ENCODE results near the gene UBAC1. TPM values are rescaled to one million over a fixed set of nuclear protein-coding genes. Genes with fewer than 3 reads are reported as not detected.

UBAC1 gene
- total and polyA plus RNA-seq, 10 of the 15 experiments (the other 5 are each of a cell fraction or from before 2014, with no cell fraction given) = 16.7 to 54.6 (median 38.5) TPM

GRCh38 chr9:135965124-135965756, 4.1 kb upstream of the UBAC1 start:
- Histone ChIP-seq H3K27me3 (replicated peaks in 1 of 2; ENCODE audit: control insufficient read depth in 2 of 2, insufficient read depth in 2 of 2, low read length in 1 of 2) (no peaks in the 10 kb centered on the region; a peak in 1 of 4 replicates), H3K9ac (ENCODE audit: control insufficient read depth, insufficient read depth, low read length) (no peak overlapping the region), H4K20me1 (ENCODE audit: control insufficient read depth, insufficient read depth) (no peaks in the 10 kb centered on the region), H3K4me1 (ENCODE audit: control insufficient read depth, insufficient read depth, low read length) (no peaks in the 10 kb centered on the region), H3K27ac (ENCODE audit: control insufficient read depth, insufficient read depth) (no peak overlapping the region), H3K4me2 (ENCODE audit: control insufficient read depth, insufficient read depth) (no peak overlapping the region), H3K4me3 (no peak overlapping the region), H3K79me2 (ENCODE audit: control insufficient read depth, insufficient read depth, low read length) (peaks cover 8% of the 10 kb centered on the region), H3K36me3 (ENCODE audit: control insufficient read depth in 2 of 2, insufficient read depth in 2 of 2, low read length in 1 of 2) (no peaks in the 10 kb centered on the region), H3K9me3 (replicated peaks; ENCODE audit: control insufficient read depth, insufficient read depth, low read length) (no peaks in the 10 kb centered on the region), H2AFZ (ENCODE audit: control insufficient read depth, low read depth, low read length) (no peak overlapping the region)
- FAIRE-seq (no peak), DNase-seq (ENCODE audit: low read depth, low spot score) (no peak), ATAC-seq (no peak)
- ChIA-PET RAD21 (ENCODE audit: unreplicated experiment) (interaction anchor here (3.3 kb wide), 1 partner anchor 157 kb away, joined by 9 read pairs; no protein-coding TSS in a partner anchor), SMC1A (ENCODE audit: uncharacterized antibody, unreplicated experiment) (no interaction called here), POLR2A (no interaction called here), CTCF (interaction anchor here (5.6 kb wide), 1 partner anchor 157 kb away, joined by 59 read pairs; no protein-coding TSS in a partner anchor)
- in situ Hi-C loops (cut with MboI) = no loop called here
- no TSS peak for BruUV-seq (replicated peaks)
- intact Hi-C loops (cut with micrococcal nuclease; ENCODE audit: unreplicated experiment) = loop anchor here (5.0 to 10.0 kb wide), 2 partner anchors 262 to 320 kb away; no protein-coding TSS in a partner anchor
- whole genome bisulfite sequencing (ENCODE audit: insufficient coverage, insufficient replicate concordance, low lambda C conversion rate, missing lambda C conversion rate) = 45% methylated on average over 11 of the region's 11 CpGs
- TF ChIP-seq, protein P1, sequence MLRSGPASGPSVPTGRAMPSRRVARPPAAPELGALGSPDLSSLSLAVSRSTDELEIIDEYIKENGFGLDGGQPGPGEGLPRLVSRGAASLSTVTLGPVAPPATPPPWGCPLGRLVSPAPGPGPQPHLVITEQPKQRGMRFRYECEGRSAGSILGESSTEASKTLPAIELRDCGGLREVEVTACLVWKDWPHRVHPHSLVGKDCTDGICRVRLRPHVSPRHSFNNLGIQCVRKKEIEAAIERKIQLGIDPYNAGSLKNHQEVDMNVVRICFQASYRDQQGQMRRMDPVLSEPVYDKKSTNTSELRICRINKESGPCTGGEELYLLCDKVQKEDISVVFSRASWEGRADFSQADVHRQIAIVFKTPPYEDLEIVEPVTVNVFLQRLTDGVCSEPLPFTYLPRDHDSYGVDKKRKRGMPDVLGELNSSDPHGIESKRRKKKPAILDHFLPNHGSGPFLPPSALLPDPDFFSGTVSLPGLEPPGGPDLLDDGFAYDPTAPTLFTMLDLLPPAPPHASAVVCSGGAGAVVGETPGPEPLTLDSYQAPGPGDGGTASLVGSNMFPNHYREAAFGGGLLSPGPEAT (IDR thresholded peaks at IDR 0.05; ENCODE audit: low read depth) = no peak
- TF ChIP-seq RAD51 (IDR thresholded peaks at IDR 0.05) = no peak
- TF ChIP-seq, protein P2, sequence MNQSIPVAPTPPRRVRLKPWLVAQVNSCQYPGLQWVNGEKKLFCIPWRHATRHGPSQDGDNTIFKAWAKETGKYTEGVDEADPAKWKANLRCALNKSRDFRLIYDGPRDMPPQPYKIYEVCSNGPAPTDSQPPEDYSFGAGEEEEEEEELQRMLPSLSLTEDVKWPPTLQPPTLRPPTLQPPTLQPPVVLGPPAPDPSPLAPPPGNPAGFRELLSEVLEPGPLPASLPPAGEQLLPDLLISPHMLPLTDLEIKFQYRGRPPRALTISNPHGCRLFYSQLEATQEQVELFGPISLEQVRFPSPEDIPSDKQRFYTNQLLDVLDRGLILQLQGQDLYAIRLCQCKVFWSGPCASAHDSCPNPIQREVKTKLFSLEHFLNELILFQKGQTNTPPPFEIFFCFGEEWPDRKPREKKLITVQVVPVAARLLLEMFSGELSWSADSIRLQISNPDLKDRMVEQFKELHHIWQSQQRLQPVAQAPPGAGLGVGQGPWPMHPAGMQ (IDR thresholded peaks at IDR 0.05; ENCODE audit: borderline replicate concordance) = no peak
- no peak for TF ChIP-seq USF2 (IDR thresholded peaks at IDR 0.05; ENCODE audit: borderline replicate concordance, low read depth, low read length)
- TF ChIP-seq BHLHE40 (IDR thresholded peaks at IDR 0.05; ENCODE audit: borderline replicate concordance in 1 of 2, low read depth in 2 of 2, low read length in 1 of 2) = no peak
- TF ChIP-seq, protein P3, sequence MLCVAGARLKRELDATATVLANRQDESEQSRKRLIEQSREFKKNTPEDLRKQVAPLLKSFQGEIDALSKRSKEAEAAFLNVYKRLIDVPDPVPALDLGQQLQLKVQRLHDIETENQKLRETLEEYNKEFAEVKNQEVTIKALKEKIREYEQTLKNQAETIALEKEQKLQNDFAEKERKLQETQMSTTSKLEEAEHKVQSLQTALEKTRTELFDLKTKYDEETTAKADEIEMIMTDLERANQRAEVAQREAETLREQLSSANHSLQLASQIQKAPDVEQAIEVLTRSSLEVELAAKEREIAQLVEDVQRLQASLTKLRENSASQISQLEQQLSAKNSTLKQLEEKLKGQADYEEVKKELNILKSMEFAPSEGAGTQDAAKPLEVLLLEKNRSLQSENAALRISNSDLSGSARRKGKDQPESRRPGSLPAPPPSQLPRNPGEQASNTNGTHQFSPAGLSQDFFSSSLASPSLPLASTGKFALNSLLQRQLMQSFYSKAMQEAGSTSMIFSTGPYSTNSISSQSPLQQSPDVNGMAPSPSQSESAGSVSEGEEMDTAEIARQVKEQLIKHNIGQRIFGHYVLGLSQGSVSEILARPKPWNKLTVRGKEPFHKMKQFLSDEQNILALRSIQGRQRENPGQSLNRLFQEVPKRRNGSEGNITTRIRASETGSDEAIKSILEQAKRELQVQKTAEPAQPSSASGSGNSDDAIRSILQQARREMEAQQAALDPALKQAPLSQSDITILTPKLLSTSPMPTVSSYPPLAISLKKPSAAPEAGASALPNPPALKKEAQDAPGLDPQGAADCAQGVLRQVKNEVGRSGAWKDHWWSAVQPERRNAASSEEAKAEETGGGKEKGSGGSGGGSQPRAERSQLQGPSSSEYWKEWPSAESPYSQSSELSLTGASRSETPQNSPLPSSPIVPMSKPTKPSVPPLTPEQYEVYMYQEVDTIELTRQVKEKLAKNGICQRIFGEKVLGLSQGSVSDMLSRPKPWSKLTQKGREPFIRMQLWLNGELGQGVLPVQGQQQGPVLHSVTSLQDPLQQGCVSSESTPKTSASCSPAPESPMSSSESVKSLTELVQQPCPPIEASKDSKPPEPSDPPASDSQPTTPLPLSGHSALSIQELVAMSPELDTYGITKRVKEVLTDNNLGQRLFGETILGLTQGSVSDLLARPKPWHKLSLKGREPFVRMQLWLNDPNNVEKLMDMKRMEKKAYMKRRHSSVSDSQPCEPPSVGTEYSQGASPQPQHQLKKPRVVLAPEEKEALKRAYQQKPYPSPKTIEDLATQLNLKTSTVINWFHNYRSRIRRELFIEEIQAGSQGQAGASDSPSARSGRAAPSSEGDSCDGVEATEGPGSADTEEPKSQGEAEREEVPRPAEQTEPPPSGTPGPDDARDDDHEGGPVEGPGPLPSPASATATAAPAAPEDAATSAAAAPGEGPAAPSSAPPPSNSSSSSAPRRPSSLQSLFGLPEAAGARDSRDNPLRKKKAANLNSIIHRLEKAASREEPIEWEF (IDR thresholded peaks at IDR 0.05; ENCODE audit: insufficient replicate concordance, low read depth, low read length) = no peak
- TF ChIP-seq, protein P4, sequence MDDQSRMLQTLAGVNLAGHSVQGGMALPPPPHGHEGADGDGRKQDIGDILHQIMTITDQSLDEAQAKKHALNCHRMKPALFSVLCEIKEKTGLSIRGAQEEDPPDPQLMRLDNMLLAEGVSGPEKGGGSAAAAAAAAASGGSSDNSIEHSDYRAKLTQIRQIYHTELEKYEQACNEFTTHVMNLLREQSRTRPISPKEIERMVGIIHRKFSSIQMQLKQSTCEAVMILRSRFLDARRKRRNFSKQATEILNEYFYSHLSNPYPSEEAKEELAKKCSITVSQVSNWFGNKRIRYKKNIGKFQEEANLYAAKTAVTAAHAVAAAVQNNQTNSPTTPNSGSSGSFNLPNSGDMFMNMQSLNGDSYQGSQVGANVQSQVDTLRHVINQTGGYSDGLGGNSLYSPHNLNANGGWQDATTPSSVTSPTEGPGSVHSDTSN (IDR thresholded peaks at IDR 0.05; ENCODE audit: insufficient replicate concordance, low read depth, low read length) = no peak
- TF ChIP-seq SP1 (IDR thresholded peaks at IDR 0.05; ENCODE audit: low read depth, low read length) = no peak
- no peak for TF ChIP-seq ZNF207 (IDR thresholded peaks at IDR 0.05; ENCODE audit: borderline replicate concordance)
- TF ChIP-seq ZNF274 (IDR thresholded peaks at IDR 0.05; ENCODE audit: insufficient read depth, insufficient read length) = no peak
- TF ChIP-seq SMAD1 (IDR thresholded peaks at IDR 0.05; ENCODE audit: low read depth, partially characterized antibody) = no peak
- TF ChIP-seq SIX5 (IDR thresholded peaks at IDR 0.05; ENCODE audit: low read depth, low read length, severe bottlenecking) = no peak
